Femur (tissue), 1 donor: ENCODE data around the gene KLF16.

ENCODE experiments used
- DNase-seq: peaks from one replicate; pipeline ENCODE4 v3.0.0-alpha.2; 2017

The KLF16 gene

DNA sequence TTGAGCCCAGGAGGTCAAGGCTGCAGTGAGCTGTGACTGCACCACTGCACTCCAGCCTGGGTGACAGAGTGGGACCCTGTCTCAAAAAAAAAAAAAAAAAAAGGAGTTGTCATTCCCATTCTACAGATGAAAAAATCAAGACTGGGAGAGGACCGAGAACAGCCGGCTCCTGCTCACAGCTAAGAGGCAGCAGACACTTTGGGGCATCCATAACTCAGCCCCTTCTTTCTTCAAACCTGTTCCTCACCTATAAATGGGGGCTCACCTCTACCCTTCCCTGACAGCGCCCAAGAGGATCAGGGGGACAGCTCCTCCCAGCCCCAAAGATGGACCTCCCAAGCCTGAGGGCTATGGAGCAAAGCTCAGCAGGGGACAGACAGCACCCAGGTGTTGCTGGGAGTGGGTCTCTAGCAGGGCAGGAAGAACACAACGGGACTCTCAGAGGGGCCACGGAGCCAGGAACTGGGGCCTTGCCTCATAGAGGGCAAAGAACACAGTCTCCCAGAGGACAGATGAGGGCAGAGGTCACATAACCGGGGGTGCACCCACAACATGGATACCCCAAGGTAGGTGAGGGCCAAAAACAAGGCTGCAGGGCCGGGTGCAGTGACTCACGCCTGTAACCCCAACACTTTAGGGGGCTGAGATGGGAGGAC is 3.4 kb upstream of the KLF16 start:
- no peak for DNase-seq

DNA sequence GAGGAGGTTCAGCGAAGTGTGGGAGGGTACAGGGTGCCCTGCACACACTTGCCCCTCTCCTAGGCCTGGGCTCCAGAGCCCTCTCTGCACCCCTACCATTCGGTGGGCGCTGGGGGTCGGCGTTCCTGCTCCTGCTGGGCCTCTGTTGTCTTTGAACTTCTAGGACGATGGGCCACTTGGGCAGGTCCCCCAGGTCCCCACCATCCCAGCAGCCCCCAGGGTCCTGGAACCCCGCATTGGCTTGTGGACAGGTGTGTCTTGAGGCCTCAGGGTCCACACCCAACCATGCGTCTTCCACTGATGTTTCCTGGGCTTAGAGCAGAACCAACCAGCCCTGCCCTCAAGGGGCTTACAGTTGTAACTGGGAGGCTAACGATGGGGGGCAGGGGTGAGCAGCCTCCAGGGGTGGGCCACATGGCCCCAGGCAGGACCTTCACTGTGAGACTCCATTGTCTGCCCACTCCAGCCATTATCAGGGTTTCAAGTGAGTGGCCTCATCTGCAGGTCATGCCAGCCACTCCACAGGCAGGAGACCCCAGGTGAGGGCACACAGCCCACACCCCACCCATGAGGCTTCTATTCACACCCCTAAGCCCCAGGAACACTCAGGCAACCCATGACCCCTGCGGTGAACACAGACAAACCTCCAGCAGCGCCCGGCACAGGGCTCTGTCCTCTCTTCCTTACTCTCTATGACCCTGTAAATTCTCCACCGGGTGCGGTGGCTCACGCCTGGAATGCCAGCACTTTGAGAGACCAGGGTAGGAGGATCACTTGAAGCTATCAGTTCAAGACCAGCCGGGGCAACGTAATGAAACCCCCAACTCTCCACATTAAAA is 2.0 kb upstream of the KLF16 start:
- no peak for DNase-seq

DNA sequence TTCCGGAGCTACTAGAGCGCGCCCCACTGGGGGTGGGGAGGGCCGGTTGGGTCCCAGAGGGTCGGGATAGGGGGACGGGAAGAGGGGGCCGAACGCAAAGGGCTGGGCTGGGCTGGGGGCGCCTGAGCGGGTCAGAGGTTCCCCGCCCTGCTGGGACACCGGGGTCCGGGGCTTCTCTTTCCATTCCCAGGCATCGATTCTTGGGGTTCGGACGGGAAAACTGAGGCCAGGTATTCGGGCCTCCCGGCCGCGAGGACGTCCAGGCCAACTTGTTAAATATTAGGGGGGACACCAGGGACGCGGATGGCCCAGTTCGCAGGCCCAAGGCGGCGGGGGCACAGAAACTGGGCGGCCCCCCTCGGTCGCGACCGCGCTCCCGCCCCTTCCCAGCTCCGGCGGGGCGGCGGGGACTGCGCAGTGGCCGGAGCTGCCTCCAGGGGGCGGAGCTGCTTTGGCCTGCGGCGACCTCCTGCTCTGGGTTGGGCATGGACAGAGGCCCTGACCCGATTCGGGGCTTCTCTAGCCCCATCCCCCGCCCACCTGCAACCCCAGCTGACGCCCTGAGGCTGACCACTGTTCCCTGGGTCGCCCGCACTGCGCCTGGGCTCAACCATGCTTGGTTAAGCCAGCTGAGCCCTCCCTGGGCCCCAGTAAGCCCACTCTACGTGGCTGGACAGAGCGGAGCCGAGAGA is 1.2 kb upstream of the KLF16 start:
- peak; percentile 83 for DNase-seq

DNA sequence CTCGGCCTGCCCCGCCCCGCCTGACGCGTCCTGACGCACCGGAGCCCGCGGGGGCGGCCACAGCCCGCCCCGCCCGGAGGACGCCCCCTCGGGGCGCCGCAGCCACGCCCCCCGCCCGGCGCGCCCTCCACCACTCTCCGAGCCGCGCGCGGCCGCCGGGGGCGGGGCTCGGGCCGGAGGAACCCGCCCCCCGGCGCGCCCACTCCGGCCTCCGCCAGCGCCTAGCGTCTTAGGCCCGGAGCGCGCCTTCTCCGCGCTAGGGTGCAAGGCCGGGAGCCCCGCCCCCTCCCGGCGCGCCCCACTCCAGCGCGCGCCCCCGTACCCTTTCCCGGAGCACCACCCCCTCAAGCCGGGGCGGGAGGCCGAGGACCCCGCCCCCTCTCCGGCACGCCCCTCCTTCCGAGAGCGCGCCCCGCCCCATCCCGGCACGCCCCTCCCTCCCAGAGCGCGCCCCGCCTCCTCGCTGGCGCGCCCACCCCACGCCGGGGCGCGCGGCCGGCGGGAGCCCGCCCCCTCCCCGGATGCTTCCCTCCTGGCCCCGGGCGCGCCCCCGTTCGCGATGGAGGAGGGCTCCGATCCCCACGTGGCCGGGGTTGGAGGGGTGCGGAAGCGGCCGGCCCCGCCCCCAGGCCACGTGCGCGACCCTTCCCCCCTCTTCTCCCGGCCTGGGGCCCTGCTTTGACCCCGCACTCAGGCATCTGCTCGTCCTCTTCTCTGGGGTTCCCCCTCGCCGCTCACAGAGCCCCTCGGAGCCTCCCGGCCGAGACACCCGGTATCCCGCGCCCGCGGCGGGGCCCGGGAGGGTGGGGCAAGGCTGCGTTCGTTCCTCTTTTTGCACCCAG is 480 bp upstream of the KLF16 start:
- peak; percentile 94 for DNase-seq

DNA sequence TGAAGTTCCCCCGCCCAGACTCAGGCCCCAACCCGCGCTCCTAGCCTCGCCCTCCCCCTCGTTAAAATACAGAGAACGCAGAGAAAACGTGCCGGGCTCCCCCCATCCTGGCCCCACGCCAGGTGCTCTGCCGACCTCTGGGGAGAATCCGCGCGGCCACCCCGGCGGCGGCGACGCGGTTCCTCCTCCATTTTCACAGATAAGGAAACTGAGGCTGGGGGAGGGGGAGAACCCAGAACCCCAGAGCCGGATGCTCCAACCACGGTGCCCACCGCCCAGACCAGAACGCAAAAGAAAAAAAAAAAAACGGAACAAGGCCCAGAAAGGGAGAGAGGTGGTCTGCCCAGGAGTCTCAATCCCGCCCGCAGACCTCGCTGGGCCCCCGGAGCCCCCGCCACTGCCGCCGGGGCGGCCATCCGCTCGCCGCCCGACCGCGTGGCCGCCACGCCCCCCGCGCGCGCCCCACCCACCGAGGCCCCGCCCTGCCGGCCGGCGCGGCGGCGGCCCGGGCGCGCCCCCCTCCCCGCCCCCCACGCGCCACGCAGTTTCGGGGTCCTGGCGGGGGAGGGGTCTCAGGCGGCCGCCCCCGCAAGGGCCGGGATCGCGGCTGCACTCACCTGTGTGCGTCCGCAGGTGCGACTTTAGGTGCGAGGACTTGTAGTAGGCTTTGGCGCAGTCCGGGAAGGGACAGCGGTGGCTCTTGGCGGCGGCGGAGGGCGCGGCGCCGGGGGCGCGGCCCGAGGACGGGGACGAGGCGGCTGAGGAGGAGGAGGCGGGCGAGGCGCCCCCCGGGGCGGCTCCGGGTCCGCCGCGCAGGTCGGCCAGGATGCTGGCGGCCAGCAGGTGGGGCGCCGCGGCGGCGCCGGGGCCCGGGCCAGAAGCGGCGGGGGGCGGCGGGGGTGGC is 703 bp downstream of the KLF16 start:
- DNase-seq = peak; percentile 64

DNA sequence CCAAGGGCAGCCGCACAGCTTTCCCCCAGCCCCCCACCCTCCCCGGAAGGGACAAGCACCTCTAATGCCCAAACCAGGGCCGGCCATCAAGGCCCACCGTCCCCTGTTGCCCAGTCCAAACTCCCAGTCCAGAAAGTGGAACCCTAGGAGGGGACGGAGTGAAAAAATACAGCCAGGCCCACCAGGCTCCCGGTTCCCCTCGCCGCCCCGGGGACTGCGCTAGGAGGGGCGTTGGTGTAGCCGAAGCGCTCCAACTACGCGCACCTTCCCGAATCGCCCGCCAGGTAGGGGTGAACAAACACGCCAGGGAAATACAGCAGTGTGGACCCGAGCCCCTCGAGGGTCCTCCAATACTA is 1.3 kb downstream of the KLF16 start:
- DNase-seq = no peak

DNA sequence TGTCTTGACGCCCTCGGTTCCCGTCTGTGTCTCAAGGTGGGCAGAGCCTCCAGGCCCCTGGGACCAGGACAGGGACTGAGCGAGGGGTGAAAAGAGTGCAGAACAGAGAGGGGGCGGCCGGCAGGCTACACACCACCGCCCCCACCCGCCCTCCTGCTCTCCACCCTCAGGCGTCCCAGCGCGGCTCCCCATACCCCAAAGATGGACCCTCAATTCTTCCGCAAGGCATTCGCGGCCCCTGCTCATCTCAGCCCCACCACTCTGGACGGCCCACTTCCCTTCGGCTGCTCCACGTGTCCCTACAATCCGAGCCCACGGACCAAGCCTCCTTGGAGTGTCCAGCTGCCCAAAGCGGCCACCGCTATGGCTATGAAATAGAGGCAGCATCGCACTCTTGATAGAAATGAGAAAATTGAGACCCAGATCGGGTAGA is 1.8 kb downstream of the KLF16 start:
- no peak for DNase-seq

DNA sequence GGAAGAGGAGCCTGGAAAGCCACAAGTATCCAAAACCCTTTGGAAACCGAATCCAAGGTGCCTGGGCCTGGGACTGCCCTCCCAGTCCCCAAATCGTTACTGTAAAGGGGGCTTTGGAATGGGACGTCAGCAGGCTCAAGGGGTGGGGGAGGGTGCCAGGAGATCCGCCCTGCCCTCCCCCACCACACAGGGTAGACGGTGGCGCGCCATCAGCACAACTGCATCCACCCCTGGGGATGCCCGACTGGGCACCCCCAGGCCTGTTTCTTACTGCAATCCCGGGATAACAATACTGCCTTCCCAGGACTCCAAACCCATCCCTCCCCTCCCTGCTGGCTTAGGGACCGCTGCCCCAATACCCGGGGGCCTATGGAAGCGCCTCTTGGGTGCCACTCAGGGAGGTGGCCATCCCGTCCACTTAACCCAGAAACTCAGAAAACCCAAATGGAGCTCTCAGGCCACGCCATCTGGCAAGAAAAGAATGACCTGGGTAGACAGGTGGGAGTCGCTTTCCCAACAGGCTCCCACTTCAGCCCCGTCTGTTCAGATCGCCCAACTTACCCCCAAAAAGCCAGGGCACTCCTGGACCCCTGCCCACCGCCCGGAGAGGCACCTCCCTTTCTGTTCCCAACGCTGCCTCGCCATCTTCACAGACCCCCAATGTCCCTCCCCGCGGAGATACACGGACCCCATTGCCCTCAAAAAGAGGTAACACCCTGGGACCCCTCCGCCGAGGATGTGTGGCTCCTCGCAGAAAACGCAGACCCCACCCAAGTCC is 2.4 kb downstream of the KLF16 start:
- DNase-seq = no peak

DNA sequence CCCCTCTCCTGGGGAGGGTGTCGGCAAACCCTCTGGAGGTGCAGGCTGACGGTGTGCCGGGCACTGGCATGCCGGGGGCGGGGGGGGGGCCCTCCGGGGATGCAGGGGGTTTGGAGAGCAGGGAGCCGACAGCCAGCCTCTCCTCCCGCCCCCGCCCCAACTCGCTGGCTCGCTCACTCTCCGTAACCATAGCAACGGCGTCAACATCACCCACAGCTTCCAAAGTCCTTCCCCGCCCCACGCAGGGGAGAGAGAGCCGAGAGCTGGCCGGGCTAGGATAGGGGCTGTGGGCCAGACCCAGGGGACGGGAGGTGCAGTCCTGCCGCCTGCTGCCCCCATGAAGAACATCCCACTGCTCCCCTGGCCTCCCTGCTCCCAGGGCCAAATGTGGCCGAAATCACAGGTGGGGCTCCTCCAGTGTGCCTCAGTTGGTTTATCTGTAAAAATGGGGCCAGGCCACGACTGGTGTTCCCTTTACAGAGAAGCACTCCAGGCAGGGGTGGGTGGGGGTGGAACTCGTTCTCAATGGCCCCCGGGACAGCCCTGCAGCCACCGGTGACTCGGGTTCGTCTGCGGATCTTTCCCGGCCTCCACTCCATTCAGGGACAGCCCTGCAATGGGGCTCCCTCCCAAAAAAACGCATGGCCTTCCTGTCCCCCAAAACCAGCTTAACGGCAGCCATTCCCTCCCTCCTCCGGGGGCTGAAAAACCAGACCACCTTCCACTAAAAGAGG is 3.2 kb downstream of the KLF16 start:
- peak; percentile 90 for DNase-seq

DNA sequence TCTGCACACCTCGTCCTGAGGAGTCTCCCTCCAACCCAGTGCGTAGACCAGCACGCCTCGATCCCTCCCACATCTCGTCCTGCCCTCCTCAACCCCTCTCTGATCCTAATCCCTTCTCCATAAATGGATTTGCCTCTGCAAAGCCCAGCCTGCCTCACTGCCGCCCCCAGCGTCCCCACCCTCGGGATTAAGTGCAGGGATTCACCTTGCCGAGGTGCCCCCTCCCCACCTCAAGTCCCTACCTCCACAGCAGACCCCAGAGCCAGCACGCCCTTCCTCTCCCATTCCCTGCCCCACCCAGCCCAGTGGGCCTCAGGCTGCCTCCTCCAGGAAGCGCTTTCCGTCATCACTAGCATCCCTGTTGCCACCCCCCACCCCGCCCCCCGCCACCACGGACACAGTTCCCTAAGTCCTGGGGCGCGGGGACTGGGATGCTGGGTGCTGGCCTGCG is 4.0 kb downstream of the KLF16 start:
- no peak for DNase-seq

DNA sequence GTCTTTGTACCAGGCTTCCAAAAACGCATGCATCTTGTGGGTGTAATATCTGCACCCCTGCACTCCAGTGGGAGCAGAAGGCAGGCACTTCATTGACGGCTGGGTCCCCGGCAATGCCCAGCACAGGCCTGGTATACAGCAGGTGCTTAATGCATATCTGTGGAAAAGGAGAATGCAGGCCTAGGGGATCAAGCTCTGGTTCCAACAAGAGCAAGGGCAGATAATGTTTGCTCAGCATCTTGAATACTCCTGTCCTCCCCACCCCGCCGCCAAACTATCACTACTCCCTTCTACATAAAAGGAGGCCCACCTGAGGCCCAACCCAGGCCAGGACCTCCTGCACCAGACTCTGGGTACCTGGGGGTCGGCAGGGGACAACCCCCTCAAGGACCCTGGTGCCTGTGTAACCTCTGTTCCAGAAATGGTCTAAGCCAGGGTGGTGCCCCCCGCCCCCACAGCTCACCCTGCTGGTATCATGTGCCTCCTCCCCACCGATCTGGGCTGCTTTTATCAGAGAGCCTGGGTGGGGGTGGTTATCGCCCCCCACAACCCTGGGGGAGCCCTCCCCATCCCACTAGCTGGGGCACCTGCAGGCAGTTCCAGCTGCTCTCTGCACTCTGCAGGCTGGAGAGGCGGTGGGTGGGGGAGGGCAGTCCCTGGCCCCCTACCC is 4.8 kb downstream of the KLF16 start:
- no peak for DNase-seq

DNA sequence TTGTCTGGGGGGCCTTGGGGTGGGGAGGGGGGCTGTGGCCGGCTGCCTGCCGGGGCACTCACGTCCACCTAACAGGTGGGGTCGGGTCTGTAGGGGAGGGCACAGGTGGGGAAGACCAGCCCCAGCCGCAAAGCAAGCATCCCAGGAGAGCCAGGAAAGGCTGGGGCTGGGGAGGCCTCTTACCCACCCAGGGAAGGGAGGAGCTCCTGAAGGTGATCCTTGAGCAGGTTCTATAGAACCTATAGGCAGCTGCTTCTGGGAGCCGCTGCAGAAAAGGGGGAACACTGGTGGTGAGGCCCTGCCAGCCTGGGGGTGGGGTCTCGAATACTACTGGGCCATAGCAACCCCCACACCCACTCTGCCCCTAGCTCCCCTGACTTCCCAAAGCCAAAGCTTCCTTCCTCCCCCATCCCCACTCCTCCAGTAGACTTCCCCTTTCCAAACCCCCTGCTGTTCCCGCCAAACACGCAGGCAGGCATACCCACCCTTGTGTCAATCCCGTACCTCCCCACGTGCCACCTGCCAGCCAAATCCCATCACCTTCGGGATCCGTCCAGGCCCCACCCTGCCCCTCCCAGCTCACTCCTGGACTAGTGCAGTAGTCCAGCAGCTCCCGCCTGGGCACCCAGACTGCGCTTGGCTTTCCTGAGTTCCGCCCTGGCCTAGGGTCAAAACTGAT is 5.6 kb downstream of the KLF16 start:
- no peak for DNase-seq

DNA sequence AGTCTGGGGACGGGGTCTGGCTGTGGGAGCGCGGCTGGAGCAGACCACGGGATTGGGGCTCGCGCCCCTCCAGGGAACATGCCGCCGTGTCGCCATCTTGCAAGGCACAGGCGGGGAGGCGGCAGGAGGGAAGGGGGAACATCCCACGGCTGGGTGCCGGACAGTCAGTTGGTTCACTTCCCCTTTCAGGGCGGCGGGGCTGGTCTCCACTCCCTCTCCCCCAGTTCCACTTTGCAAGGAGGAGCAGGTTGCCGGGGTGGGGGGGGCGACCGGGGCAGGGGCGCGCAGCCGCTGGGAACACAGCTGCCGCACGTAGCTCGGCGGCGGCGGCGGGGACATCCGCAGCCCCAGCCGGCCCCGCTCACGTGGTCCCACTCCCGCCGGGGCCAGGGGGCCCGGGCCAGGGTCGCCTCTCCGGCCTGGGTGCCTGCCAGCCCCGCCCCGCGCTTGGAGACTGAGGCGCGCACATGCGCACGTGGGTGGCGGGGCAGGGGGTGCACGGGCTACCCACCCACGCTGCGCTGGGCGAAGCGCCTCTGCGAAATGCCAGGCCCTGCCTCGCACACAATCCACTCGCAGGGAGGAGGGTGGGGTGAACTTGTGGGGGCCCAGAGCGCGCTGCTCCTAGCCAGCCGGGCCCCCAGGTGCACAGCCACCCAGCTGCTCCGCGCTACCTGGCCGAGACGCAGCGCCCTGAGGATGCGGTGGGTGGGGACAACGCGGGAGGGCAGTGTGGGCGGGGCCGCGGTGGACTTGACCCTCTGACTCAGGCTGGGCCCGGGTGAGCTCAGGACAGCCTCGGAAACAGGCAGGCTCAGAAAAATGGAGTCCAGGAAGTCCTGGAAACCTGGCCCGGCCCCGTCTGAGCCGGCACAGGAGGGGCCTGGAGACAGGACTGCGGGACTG is 6.4 kb downstream of the KLF16 start:
- peak; percentile 83 for DNase-seq

DNA sequence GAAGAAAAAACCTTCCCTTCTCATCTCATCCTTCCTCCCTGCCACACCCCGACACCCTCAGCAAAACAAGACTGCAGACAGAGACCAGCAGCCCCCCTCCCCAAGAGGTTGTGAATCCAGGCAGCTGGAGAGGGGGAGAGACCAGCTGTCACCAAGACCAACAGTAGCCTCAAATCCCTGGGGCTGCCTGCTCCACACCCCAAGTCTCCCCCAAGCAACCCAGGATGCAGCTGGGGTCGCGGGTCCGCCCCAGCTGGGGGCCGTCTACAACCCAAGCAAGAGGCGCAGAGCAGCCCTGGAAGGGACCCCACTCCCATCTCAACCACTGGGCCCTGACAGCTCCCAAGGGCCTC is 7.1 kb downstream of the KLF16 start:
- peak; percentile 68 for DNase-seq

DNA sequence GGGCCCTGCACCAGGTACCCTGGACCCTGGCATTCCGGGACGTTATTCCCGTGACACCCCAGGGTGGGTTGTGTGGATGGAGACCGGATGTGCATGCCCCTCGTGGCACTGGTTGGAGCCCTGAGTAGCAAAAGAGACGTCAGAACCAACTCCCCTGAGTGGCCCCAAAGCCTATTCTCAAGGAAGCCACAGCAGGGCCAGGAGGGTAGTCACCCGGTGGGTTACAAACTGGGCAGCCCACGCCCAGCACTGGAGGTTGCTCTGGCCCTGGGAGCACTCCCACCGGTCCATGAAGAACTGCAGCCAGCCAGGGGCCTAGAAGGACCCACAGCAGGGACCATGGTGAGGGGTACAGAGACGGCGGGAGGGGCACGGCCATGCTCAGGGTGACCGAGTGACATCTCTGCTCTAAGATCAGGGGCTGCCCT is 7.5 kb downstream of the KLF16 start:
- DNase-seq = no peak

DNA sequence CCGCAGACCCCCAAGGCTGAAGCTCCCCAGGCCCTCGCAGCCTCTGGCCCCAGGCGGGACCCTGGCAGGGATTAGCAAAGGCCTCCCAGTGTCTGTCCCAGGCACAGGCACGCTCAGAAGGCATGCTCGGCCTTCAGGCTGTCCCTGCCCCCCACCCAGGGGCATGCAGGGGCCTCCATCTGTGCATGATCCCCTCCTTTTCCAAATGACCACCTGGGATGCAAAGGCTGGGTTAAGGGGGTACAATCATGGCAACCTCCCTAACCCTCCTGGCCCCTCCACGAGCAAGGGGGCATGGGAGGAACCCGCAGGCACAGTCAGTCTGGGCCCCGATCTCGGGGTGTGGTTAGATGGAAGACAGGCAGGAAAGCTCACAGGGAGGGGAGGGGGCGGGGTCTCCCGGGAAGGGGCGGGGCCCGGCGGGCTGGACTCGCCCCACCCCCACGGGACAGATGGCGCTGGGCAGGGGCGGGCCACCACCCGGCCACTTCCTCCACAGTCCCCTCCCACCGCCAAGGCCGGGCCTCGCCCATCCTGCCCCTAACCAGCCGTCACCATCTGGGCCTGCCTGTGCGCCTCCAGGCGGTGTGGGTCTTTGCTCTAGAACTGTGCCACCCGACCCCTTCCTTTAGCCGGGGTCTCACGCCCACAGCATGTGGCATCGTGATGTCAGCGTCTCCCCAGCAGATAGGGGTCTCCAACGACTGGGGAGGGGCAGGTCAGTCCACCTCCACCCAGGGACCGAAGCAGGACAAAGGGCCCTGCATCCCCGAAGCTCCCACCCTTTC is 8.1 kb downstream of the KLF16 start:
- peak; percentile 95 for DNase-seq

DNA sequence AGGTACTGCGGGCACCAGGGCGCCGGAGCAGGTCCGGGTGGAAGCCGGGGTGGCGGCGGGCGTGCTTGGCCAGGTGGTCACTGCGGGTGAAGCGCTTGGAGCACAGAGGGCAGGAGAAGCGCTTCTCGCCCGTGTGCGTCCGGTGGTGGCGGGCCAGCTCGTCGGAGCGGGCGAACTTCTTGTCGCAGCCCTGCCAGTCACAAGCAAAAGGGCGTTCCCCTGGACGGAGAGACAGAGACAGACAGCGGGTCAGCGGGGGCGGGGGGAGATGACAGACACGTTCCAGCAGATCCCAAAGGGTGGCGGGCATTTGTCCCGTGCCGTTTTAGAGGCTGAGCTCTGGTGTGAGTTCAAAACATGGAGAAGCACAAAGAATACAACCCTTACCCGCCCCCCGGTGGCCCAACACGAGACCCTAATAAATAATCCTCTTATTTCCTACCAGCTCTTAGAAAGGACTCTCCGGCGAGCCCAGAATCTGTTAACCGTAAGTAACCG is 8.8 kb downstream of the KLF16 start:
- DNase-seq = peak; percentile 51
